Nephron progenitor cell (in vitro differentiated cells): ENCODE results near the gene SYNC.
A peak's percentile ranks its signal among the peaks of the same experiment; 100 is the strongest.

ENCODE experiments used
- DNase-seq: peaks from one replicate; pipeline ENCODE4 v3.0.0; 2021
- H3K27ac Mint-ChIP-seq: 2 replicates; pipeline ENCODE4 v1.8.0; 2021; ENCODE audit warnings: mild to moderate bottlenecking, moderate library complexity, mixed read lengths
- H3K27me3 Mint-ChIP-seq: 2 replicates; pipeline ENCODE4 v1.8.0; 2021; ENCODE audit warnings: mild to moderate bottlenecking, low read depth, mixed read lengths; ENCODE audit not compliant: poor library complexity
- H3K36me3 Mint-ChIP-seq: 2 replicates; pipeline ENCODE4 v1.8.0; 2021; ENCODE audit warnings: low read depth, mixed read lengths
- H3K4me1 Mint-ChIP-seq: 2 replicates; pipeline ENCODE4 v1.8.0; 2021; ENCODE audit warnings: mixed read lengths
- H3K4me3 Mint-ChIP-seq: 2 replicates; pipeline ENCODE4 v1.8.0; 2021; ENCODE audit warnings: mild to moderate bottlenecking, moderate library complexity, mixed read lengths
- H3K9me3 Mint-ChIP-seq: 2 replicates; pipeline ENCODE4 v1.8.0; 2021; ENCODE audit warnings: mild to moderate bottlenecking, moderate library complexity, mixed read lengths
- TF ChIP-seq, protein P1 (sequence below): fragments of 200-600 bp; sonication (generic); IDR thresholded peaks from 2 replicates; pipeline ENCODE4 v1.5.0; 2021; ENCODE audit warnings: antibody characterized with exemption

Gene SYNC

GRCh38 chr1:32741059-32741412 is 38.5 kb upstream of the SYNC start:
- Mint-ChIP-seq H3K27ac (no peak overlapping the region), H3K27me3 (peaks cover 2% of the 10 kb centered on the region), H3K36me3 (no peaks in the 10 kb centered on the region), H3K9me3 (no peaks in the 10 kb centered on the region), H3K4me1 (peaks cover 41% of the 10 kb centered on the region), H3K4me3 (peak overlapping the region; percentile 84)
- TF ChIP-seq, protein P1, sequence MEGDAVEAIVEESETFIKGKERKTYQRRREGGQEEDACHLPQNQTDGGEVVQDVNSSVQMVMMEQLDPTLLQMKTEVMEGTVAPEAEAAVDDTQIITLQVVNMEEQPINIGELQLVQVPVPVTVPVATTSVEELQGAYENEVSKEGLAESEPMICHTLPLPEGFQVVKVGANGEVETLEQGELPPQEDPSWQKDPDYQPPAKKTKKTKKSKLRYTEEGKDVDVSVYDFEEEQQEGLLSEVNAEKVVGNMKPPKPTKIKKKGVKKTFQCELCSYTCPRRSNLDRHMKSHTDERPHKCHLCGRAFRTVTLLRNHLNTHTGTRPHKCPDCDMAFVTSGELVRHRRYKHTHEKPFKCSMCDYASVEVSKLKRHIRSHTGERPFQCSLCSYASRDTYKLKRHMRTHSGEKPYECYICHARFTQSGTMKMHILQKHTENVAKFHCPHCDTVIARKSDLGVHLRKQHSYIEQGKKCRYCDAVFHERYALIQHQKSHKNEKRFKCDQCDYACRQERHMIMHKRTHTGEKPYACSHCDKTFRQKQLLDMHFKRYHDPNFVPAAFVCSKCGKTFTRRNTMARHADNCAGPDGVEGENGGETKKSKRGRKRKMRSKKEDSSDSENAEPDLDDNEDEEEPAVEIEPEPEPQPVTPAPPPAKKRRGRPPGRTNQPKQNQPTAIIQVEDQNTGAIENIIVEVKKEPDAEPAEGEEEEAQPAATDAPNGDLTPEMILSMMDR: no peak
- no peak for DNase-seq

DNA sequence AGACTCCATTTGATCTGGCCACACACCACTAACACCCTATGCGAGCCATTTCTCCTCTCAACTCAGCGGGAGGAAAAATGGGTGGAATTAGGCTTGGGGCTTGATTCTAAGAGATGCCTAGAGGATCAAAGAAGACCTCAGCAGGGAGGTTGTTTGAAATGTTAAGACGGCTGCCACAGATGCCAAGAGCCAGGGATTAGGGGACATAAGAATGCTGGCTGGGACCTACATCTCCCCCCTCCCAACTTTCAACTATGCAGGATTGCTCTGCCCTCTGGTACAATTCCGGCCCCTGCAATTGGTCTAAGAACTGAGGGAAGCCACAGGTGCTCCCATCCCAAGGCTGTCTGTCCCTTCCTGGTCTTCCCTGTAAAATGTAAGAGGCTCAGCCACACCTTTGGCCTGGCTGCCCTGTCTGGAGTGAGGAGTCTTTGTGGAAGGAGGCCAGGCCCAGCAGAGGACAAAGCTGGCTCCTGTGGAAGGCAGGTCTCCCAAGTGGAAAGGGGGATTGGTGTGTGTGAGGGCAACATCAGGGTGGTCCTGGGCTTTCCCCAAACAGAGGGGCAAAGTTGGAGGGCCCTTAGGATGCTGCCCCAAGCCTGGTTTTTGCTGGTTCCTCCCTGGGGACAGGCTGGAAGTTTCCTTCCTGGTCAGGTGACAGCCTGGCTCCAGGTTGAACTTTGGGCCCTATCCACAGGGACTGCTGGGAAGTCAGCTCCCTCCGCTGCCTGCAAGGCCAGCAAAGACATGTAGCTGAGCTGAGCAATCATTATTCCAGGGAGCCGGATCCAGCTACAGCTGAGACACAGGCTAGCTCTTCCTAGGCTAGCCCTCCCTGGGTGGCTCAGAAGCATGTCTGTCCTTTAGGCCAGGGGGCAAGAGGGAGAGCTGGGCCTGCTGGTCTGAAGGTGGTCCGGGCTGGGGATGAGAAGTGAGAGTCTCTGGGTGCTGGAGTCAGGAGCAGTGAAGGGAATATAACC is 34.5 kb upstream of the SYNC start:
- no peaks in the 10 kb centered on the region for H3K9me3 Mint-ChIP-seq
- no peaks in the 10 kb centered on the region for H3K27me3 Mint-ChIP-seq
- no peak for DNase-seq
- no peak overlapping the region for H3K27ac Mint-ChIP-seq
- H3K4me1 Mint-ChIP-seq: peaks cover 29% of the 10 kb centered on the region
- H3K36me3 Mint-ChIP-seq: no peaks in the 10 kb centered on the region
- H3K4me3 Mint-ChIP-seq: no peak overlapping the region
- TF ChIP-seq, protein P1: no peak

GRCh38 chr1:32733582-32734321 is 31.2 kb upstream of the SYNC start:
- TF ChIP-seq, protein P1: no peak
- DNase-seq: peak; percentile 57
- no peaks in the 10 kb centered on the region for H3K36me3 Mint-ChIP-seq
- H3K4me1 Mint-ChIP-seq: peaks cover 48% of the 10 kb centered on the region
- H3K9me3 Mint-ChIP-seq: no peaks in the 10 kb centered on the region
- H3K4me3 Mint-ChIP-seq: no peak overlapping the region
- no peaks in the 10 kb centered on the region for H3K27me3 Mint-ChIP-seq
- peak overlapping the region; percentile 79 for H3K27ac Mint-ChIP-seq

GRCh38 chr1:32729254-32730046 is 26.9 kb upstream of the SYNC start:
- Mint-ChIP-seq H3K4me3 (no peak overlapping the region), H3K27ac (no peak overlapping the region), H3K9me3 (no peaks in the 10 kb centered on the region), H3K36me3 (no peaks in the 10 kb centered on the region), H3K4me1 (peaks cover 61% of the 10 kb centered on the region), H3K27me3 (peaks cover 8% of the 10 kb centered on the region)
- DNase-seq: no peak
- TF ChIP-seq, protein P1: no peak

GRCh38 chr1:32728413-32729077 is 26.0 kb upstream of the SYNC start:
- Mint-ChIP-seq H3K27me3 (peaks cover 8% of the 10 kb centered on the region), H3K36me3 (no peaks in the 10 kb centered on the region), H3K4me3 (no peak overlapping the region), H3K4me1 (peaks cover 54% of the 10 kb centered on the region), H3K9me3 (no peaks in the 10 kb centered on the region), H3K27ac (no peak overlapping the region)
- TF ChIP-seq, protein P1: no peak
- DNase-seq: no peak
